Ascending aorta (tissue), 2 donors: ENCODE data around the gene MRPL16. TPM values are rescaled to one million over a fixed set of nuclear protein-coding genes. Genes with fewer than 3 reads are reported as not detected.

Source experiments
- DNase-seq, 2 donors: peaks; one replicate each; pipeline ENCODE4 v3.0.0-alpha.2; 2019; ENCODE audit warnings: low spot score in 2 of 2
- H3K27ac ChIP-seq, 2 donors: fragments of 200-600 bp; sonication (generic); one replicate each; pipeline ENCODE4 v1.5.1; 2016 to 2017; ENCODE audit warnings: mild to moderate bottlenecking in 1 of 2
- H3K27me3 ChIP-seq: fragments of 200-600 bp; sonication (generic); one replicate; pipeline ENCODE4 v1.5.1; 2017
- H3K36me3 ChIP-seq, 2 donors: fragments of 200-600 bp; sonication (generic); one replicate each; pipeline ENCODE4 v1.5.1; 2016
- H3K4me1 ChIP-seq, 2 donors: fragments of 200-600 bp; sonication (generic); one replicate each; pipeline ENCODE4 v1.5.1; 2016 to 2017; ENCODE audit warnings: mild to moderate bottlenecking in 1 of 2
- H3K4me3 ChIP-seq, 2 donors: fragments of 200-600 bp; sonication (generic); one replicate each; pipeline ENCODE4 v1.5.1; 2016 to 2017; ENCODE audit warnings: mild to moderate bottlenecking in 1 of 2
- H3K9me3 ChIP-seq, 2 donors: fragments of 200-600 bp; sonication (generic); one replicate each; pipeline ENCODE4 v1.5.1; 2016
- intact Hi-C: fragments of 100-400 bp; cut with DNase I; formaldehyde crosslinking; loops from one replicate; pipeline ENCODE4 v1.15.1; 2023
- total RNA-seq: library from RNA; depleted of rRNA; stranded (reverse); fragments of >200 nt; gene quantifications from one replicate; pipeline ENCODE4 v1.1.0, GENCODE V29; 2016
- TF ChIP-seq, protein P1 (sequence below), 3 experiments: fragments of 200-600 bp in 2 of 3; fragments of 450-650 bp in 1 of 3; sonication (generic) in 2 of 3; IDR thresholded peaks; one replicate each; pipeline ENCODE4 v1.5.1; 2016 to 2019; ENCODE audit warnings: antibody characterized with exemption in 3 of 3, mild to moderate bottlenecking in 1 of 3, moderate library complexity in 1 of 3

MRPL16 gene
- total RNA-seq, 1 donor from 2014 or later: 63.0 TPM

DNA sequence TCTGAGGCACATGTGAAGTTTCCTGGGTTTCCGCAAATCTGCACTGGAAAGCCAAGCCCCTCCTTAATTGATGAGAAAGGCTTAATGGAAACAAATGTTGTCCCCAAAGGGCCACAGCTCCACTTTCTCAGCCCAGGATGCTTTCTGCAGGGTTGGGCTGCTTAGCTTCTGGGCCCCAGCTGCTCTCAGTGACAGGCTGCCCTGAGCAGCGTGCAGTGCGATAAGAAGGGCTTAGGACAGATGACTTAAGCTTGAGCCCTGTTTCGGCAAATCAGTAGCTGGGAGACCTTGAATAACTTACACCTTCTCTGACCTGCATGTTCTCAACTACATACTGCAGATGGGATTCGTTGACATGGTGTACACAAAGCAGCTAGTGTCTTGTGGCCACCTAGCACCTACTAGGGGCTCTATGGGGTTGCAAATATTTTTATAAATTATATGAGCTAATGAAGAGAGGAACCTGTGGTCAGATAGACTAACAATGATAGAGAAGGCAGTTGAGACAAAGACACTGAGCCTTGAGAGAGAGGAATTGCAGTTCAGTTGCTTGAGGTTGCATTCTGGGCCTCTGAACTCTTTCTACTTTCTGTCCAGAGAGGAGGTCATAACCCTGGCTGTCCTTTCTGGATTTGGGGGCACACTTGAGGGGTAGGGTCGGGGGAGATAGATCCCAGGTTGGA is 43.9 kb downstream of the MRPL16 start:
- H3K4me1 ChIP-seq: no peaks in the 10 kb centered on the region
- no peaks in the 10 kb centered on the region for H3K27me3 ChIP-seq
- TF ChIP-seq, protein P1, sequence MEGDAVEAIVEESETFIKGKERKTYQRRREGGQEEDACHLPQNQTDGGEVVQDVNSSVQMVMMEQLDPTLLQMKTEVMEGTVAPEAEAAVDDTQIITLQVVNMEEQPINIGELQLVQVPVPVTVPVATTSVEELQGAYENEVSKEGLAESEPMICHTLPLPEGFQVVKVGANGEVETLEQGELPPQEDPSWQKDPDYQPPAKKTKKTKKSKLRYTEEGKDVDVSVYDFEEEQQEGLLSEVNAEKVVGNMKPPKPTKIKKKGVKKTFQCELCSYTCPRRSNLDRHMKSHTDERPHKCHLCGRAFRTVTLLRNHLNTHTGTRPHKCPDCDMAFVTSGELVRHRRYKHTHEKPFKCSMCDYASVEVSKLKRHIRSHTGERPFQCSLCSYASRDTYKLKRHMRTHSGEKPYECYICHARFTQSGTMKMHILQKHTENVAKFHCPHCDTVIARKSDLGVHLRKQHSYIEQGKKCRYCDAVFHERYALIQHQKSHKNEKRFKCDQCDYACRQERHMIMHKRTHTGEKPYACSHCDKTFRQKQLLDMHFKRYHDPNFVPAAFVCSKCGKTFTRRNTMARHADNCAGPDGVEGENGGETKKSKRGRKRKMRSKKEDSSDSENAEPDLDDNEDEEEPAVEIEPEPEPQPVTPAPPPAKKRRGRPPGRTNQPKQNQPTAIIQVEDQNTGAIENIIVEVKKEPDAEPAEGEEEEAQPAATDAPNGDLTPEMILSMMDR (IDR thresholded peaks at IDR 0.05): no peak
- intact Hi-C loops: no loop called here
- H3K9me3 ChIP-seq: no peaks in the 10 kb centered on the region
- H3K27ac ChIP-seq: no peak overlapping the region
- DNase-seq: no peak
- no peak overlapping the region for H3K4me3 ChIP-seq
- H3K36me3 ChIP-seq: no peaks in the 10 kb centered on the region

DNA sequence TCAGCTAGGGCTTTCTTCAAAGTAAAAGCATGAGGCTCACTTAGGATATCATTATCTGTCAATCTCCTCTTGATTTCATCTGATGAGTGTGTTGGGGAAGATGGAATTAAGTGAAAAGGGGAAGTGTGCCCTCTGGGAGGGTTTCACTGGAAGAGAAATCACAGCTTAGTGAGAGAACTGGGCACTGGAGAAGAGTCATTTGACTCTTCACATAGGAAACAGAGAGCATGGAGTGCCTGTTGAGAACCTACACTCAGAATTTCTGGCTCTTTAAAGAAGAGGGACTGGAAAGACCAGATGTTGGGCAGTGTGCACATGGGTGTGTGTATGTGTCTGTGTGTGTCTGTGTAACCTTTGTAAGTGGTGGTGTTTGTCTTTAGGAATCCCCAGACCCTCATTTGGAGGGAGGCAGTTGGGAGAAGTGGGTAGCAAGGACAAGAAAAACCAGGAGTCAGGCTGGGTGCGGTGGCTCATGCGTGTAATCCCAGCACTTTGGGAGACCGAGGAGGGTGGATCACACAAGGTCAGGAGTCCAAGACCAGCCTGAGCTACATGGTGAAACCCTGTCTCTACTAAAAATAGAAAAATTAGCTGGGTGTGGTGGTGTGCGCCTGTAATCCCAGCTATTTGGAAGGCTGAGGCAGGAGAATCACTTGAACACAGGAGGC is 45.4 kb downstream of the MRPL16 start:
- intact Hi-C loops: no loop called here
- DNase-seq: no peak
- no peak overlapping the region for H3K27ac ChIP-seq
- H3K36me3 ChIP-seq: no peaks in the 10 kb centered on the region
- no peaks in the 10 kb centered on the region for H3K27me3 ChIP-seq
- H3K9me3 ChIP-seq: no peaks in the 10 kb centered on the region
- TF ChIP-seq, protein P1 (IDR thresholded peaks at IDR 0.05): no peak
- no peak overlapping the region for H3K4me3 ChIP-seq
- no peaks in the 10 kb centered on the region for H3K4me1 ChIP-seq

DNA sequence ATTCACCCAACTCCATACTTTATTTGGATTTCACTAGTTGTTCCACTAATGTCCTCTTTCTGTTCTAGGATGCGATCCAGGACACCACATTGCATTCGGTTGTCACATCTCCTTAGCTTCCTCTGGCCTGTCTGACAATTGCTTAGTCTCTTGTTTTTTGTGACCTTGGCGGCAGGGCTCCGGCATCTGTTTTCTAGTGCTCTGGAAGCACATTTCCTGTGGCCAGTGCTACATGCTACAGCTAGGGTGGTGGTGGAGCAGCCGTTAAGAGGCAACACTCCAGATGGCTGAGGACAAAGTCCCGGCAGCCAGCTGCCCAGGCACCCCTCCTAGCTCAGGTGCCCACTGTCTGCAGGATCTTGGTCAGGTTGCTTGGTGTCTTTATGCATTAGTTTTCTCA is 48.6 kb downstream of the MRPL16 start:
- DNase-seq: no peak
- no peak overlapping the region for H3K27ac ChIP-seq
- no peak overlapping the region for H3K4me3 ChIP-seq
- H3K27me3 ChIP-seq: no peaks in the 10 kb centered on the region
- no peaks in the 10 kb centered on the region for H3K9me3 ChIP-seq
- H3K36me3 ChIP-seq: no peaks in the 10 kb centered on the region
- TF ChIP-seq, protein P1 (IDR thresholded peaks at IDR 0.05): no peak
- intact Hi-C loops: no loop called here
- H3K4me1 ChIP-seq: no peaks in the 10 kb centered on the region

DNA sequence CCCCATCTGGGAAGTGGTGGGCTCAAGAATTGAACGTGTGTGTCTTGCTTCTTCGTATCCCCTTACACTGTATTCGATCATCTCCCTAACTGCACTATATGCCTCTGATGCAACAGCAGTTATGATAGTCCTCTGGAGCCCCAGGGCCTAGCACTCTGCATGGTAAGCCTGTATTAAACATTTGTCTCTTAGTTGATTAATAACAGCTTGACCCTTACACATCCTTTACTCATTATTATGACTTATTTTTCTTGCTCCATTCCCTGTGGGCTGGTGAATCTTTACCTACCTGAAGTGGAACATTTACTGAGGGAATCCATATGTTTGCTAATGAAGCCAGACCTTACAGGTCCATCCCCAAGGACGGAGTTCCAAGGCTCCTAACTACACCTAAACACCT is 49.8 kb downstream of the MRPL16 start:
- Histone ChIP-seq H3K27ac (no peak overlapping the region), H3K36me3 (no peaks in the 10 kb centered on the region), H3K9me3 (no peaks in the 10 kb centered on the region), H3K4me1 (peaks cover 0 to 5% of the 10 kb centered on the region in 2 donors), H3K4me3 (no peak overlapping the region), H3K27me3 (no peaks in the 10 kb centered on the region)
- no peak for DNase-seq
- TF ChIP-seq, protein P1 (IDR thresholded peaks at IDR 0.05): no peak
- intact Hi-C loops: no loop called here

DNA sequence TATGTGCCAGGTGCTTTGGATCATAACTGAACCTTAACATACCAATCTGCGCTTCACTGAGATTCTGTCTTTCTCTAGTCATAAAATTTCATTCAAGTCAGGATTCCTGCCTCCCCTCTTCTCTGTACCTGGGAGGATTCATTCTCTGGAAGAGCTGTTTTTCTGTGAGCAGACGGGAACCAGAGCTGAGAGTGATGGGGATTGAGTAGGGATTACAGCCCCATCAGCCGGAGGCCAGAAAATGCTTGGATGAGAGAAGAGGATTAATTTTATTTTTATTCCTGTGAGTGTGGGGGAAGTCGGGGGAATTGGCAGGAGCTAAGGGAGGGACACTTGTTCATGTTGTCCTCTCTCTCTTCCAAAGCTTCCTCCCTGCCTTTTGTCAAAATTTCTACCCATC is 50.7 kb downstream of the MRPL16 start:
- TF ChIP-seq, protein P1 (IDR thresholded peaks at IDR 0.05): no peak
- no peak for DNase-seq
- no peak overlapping the region for H3K27ac ChIP-seq
- H3K27me3 ChIP-seq: no peaks in the 10 kb centered on the region
- H3K4me1 ChIP-seq: peaks cover 0 to 9% of the 10 kb centered on the region in 2 donors
- no peak overlapping the region for H3K4me3 ChIP-seq
- intact Hi-C loops: no loop called here
- H3K36me3 ChIP-seq: no peaks in the 10 kb centered on the region
- no peaks in the 10 kb centered on the region for H3K9me3 ChIP-seq
